Activated CD8-positive, alpha-beta T cell treated with anti-CD3 and anti-CD28 coated beads, Interleukin-2, amount 10 ng/mL, durations not matched to agents 7 days and 5 days (primary cell): ENCODE data around the gene TLE7. TPM values are rescaled to one million over a fixed set of nuclear protein-coding genes. Genes with fewer than 3 reads are reported as not detected.

Source experiments
- ATAC-seq: fragments of 150-1000 bp; cut with Tn5 transposase; one replicate; pipeline ENCODE4 v1.10.0; 2021; ENCODE audit warnings: moderate library complexity
- CTCF ChIA-PET: fragments of 350-600 bp; sonication (Branson Sonifier 250); formaldehyde crosslinking; loops from one replicate; lab custom pipeline; 2021; ENCODE audit warnings: antibody characterized with exemption; lab: Charles Lee
- POLR2A ChIA-PET: fragments of 350-600 bp; sonication (Branson Sonifier 250); formaldehyde crosslinking; loops from one replicate; lab custom pipeline; 2021; ENCODE audit warnings: antibody characterized with exemption; lab: Charles Lee
- DNase-seq: peaks from one replicate; pipeline ENCODE4 v3.0.0-alpha.2; 2020
- H3K27ac Mint-ChIP-seq: one replicate; pipeline ENCODE4 v1.8.0; 2021; ENCODE audit warnings: mild to moderate bottlenecking, mixed read lengths
- H3K27me3 Mint-ChIP-seq: one replicate; pipeline ENCODE4 v1.8.0; 2021; ENCODE audit warnings: low read depth, mixed read lengths
- H3K36me3 Mint-ChIP-seq: one replicate; pipeline ENCODE4 v1.8.0; 2021; ENCODE audit warnings: low read depth, mixed read lengths
- H3K4me1 Mint-ChIP-seq: one replicate; pipeline ENCODE4 v1.8.0; 2021; ENCODE audit warnings: low read depth, mixed read lengths
- H3K4me3 Mint-ChIP-seq: one replicate; pipeline ENCODE4 v1.8.0; 2021; ENCODE audit warnings: mild to moderate bottlenecking, mixed read lengths
- H3K9me3 Mint-ChIP-seq: one replicate; pipeline ENCODE4 v1.8.0; 2022; ENCODE audit warnings: mixed read lengths; ENCODE audit not compliant: insufficient read depth
- total RNA-seq, 2 experiments: library from RNA; stranded (reverse); gene quantifications; one replicate each; pipeline ENCODE4 v1.2.3, GENCODE V29; 2021

TLE7 gene
- total RNA-seq, 2 experiments from 2014 or later = not detected

- ChIA-PET POLR2A (no interaction called here), CTCF (no interaction called here)
- Mint-ChIP-seq H3K36me3 (no peaks in the 10 kb centered on the region), H3K9me3 (no peaks in the 10 kb centered on the region), H3K27me3 (peaks cover 27% of the 10 kb centered on the region), H3K27ac (no peak overlapping the region), H3K4me3 (no peak overlapping the region), H3K4me1 (peaks cover 29% of the 10 kb centered on the region)
- DNase-seq (no peak), ATAC-seq (no peak)
These were observed 32.7 kb downstream of the TLE7 start for GRCh38 chr16:71409011-71409775.

DNA sequence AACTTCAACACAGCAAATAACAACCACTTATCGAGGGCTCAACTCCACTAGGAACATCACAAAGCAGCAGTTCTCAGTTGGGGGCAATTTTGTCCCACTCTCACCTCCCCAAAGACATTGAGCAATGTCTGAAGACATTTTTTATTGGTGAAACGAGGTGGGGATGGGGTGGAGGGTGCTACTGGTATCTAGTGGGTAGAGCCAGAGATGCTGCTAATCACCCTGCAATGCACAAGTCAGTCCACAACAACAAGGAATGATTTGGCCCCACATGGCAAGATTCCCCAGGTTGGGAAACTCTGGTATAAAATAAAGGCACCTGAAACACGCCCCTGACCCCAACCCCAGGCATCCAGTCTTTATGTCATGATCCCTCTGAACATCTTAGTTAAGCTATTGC, 33.3 kb downstream of the TLE7 start:
- ChIA-PET POLR2A (no interaction called here), CTCF (no interaction called here)
- Mint-ChIP-seq H3K4me1 (peaks cover 29% of the 10 kb centered on the region), H3K27me3 (peaks cover 27% of the 10 kb centered on the region), H3K4me3 (no peak overlapping the region), H3K9me3 (no peaks in the 10 kb centered on the region), H3K36me3 (no peaks in the 10 kb centered on the region), H3K27ac (no peak overlapping the region)
- ATAC-seq = no peak
- DNase-seq = no peak

GRCh38 chr16:71407731-71408130, 34.1 kb downstream of the TLE7 start:
- Mint-ChIP-seq H3K4me3 (no peak overlapping the region), H3K27ac (no peak overlapping the region), H3K27me3 (peaks cover 25% of the 10 kb centered on the region), H3K4me1 (peaks cover 27% of the 10 kb centered on the region), H3K36me3 (no peaks in the 10 kb centered on the region), H3K9me3 (no peaks in the 10 kb centered on the region)
- ChIA-PET CTCF (interaction anchor here (1.8 kb wide), 1 partner anchor 92 kb away, joined by 8 read pairs; no protein-coding TSS in a partner anchor), POLR2A (no interaction called here)
- DNase-seq (no peak), ATAC-seq (no peak)

DNA sequence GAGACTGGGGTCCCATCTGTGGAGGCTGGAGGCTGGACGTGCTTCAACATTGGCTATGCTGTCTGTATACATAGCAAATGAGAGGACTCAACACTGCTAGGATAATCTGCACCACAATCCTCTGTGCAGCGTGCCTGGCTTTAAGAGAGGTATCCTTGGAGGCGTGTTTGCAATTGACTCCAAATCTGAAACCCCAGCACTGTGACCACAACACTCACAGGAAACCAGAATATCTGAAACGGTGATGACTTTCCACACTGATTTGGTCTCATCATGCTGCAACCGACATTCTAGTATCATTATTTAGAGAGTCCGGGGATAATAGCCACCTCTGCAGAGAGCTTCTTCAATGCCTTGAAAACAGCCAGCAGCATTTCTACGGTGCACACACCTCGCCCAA, 35.1 kb downstream of the TLE7 start:
- ChIA-PET POLR2A (no interaction called here), CTCF (interaction anchor here (1.5 to 1.8 kb wide), 2 partner anchors 16 to 93 kb away, joined by 4 to 8 read pairs; no protein-coding TSS in a partner anchor)
- no peak overlapping the region for H3K4me3 Mint-ChIP-seq
- DNase-seq = no peak
- H3K27me3 Mint-ChIP-seq = peaks cover 25% of the 10 kb centered on the region
- H3K9me3 Mint-ChIP-seq = no peaks in the 10 kb centered on the region
- H3K27ac Mint-ChIP-seq = no peak overlapping the region
- H3K4me1 Mint-ChIP-seq = peaks cover 24% of the 10 kb centered on the region
- no peak for ATAC-seq
- H3K36me3 Mint-ChIP-seq = no peaks in the 10 kb centered on the region

- peaks cover 25% of the 10 kb centered on the region for H3K27me3 Mint-ChIP-seq
- no peak for DNase-seq
- ATAC-seq = no peak
- POLR2A ChIA-PET = no interaction called here
- no peaks in the 10 kb centered on the region for H3K36me3 Mint-ChIP-seq
- H3K4me3 Mint-ChIP-seq = no peak overlapping the region
- H3K4me1 Mint-ChIP-seq = peaks cover 24% of the 10 kb centered on the region
- CTCF ChIA-PET = interaction anchor here (1.5 kb wide), 1 partner anchor 16 kb away, joined by 4 read pairs; no protein-coding TSS in a partner anchor
- H3K27ac Mint-ChIP-seq = no peak overlapping the region
- H3K9me3 Mint-ChIP-seq = no peaks in the 10 kb centered on the region
These were observed 35.5 kb downstream of the TLE7 start for GRCh38 chr16:71406316-71406715.

DNA sequence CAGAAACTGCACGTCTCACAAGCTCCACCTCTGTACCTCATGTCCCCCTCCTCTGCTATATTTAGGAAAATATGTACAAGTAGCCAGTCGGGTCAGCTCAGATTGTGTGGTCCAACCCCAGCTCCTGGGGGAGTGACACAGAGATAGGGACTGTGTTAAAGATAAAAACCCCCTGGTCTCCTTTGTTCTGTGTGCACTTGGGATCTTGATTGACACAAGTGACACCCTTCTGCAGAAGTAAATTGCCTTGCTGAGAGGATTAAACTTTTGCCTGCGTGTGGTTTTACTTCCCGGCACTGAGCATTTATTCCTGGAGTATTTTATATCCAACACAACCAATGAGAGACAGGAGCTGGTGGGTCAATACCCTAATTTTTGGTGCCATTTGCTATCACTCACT, 37.5 kb downstream of the TLE7 start:
- Mint-ChIP-seq H3K27me3 (peaks cover 17% of the 10 kb centered on the region), H3K36me3 (no peaks in the 10 kb centered on the region), H3K27ac (no peak overlapping the region), H3K9me3 (no peaks in the 10 kb centered on the region), H3K4me3 (no peak overlapping the region), H3K4me1 (peaks cover 24% of the 10 kb centered on the region)
- POLR2A ChIA-PET = no interaction called here
- ATAC-seq (no peak), DNase-seq (no peak)
- CTCF ChIA-PET = interaction anchor here (1.9 kb wide), 1 partner anchor 8 kb away, joined by 8 read pairs; no protein-coding TSS in a partner anchor

- Mint-ChIP-seq H3K36me3 (no peaks in the 10 kb centered on the region), H3K4me1 (peaks cover 18% of the 10 kb centered on the region), H3K27ac (no peak overlapping the region), H3K4me3 (no peak overlapping the region), H3K27me3 (peaks cover 10% of the 10 kb centered on the region), H3K9me3 (no peaks in the 10 kb centered on the region)
- ChIA-PET CTCF (interaction anchor here (1.9 kb wide), 1 partner anchor 10 kb away, joined by 8 read pairs; no protein-coding TSS in a partner anchor), POLR2A (no interaction called here)
- ATAC-seq (no peak), DNase-seq (no peak)
These were observed 39.2 kb downstream of the TLE7 start for GRCh38 chr16:71402674-71403073.

DNA sequence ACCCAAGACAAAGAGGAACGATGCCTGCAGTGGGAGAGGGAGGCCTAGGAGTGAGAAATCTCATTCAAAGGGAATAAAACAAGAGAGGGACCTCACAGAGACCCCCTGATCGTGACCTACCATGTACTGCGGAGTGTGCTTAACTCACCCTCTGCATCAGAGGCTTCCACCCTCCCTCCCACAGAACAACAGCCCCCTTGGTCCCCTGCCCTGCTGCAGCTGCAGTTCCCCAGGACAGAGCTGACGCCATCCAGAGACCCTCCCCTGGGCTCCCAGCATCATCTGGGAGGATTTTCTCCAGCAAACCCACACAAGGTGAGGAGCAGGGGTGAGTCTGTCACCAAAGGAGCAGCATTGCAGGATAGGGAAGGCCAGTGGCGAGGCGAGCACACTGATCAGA, 39.8 kb downstream of the TLE7 start:
- peaks cover 11% of the 10 kb centered on the region for H3K4me1 Mint-ChIP-seq
- no peaks in the 10 kb centered on the region for H3K9me3 Mint-ChIP-seq
- no peak overlapping the region for H3K27ac Mint-ChIP-seq
- DNase-seq = no peak
- no peak overlapping the region for H3K4me3 Mint-ChIP-seq
- peaks cover 7% of the 10 kb centered on the region for H3K27me3 Mint-ChIP-seq
- ChIA-PET POLR2A (no interaction called here), CTCF (no interaction called here)
- no peaks in the 10 kb centered on the region for H3K36me3 Mint-ChIP-seq
- no peak for ATAC-seq

GRCh38 chr16:71399801-71400563, 41.9 kb downstream of the TLE7 start:
- DNase-seq (no peak), ATAC-seq (no peak)
- ChIA-PET CTCF (interaction anchor here (0.9 to 1.4 kb wide), 2 partner anchors 13 to 38 kb away, joined by 3 to 5 read pairs; no protein-coding TSS in a partner anchor), POLR2A (no interaction called here)
- Mint-ChIP-seq H3K27ac (no peak overlapping the region), H3K9me3 (no peaks in the 10 kb centered on the region), H3K36me3 (no peaks in the 10 kb centered on the region), H3K4me3 (no peak overlapping the region), H3K4me1 (no peaks in the 10 kb centered on the region), H3K27me3 (peaks cover 3% of the 10 kb centered on the region)

DNA sequence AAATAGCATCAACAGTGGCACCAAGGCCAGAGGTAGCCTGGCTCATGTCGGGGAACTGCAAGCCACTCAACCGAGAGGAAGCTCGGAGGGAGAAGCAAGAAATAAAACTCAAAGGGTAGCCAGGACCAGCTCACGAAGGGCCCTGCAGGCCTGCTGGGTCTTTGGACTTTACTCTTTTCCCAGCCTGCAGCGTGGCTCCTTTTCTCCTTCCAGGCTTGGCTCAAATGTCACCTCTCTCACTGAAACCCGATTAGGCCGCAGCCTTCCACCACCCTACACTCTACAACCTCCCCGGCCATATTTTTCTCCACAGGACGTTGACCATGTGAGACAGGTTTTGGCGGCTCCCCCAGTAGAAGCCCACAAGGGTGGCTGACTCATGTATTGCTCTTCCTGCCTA, 45.3 kb downstream of the TLE7 start:
- Mint-ChIP-seq H3K9me3 (no peaks in the 10 kb centered on the region), H3K36me3 (no peaks in the 10 kb centered on the region), H3K27ac (no peak overlapping the region), H3K4me3 (no peak overlapping the region), H3K4me1 (no peaks in the 10 kb centered on the region), H3K27me3 (peaks cover 12% of the 10 kb centered on the region)
- POLR2A ChIA-PET = no interaction called here
- DNase-seq (no peak), ATAC-seq (no peak)
- CTCF ChIA-PET = interaction anchor here (1.4 kb wide), 1 partner anchor 16 kb away, joined by 4 read pairs; no protein-coding TSS in a partner anchor

- Mint-ChIP-seq H3K4me3 (no peak overlapping the region), H3K4me1 (peaks cover 9% of the 10 kb centered on the region), H3K27me3 (peaks cover 14% of the 10 kb centered on the region), H3K27ac (no peak overlapping the region), H3K9me3 (no peaks in the 10 kb centered on the region), H3K36me3 (no peaks in the 10 kb centered on the region)
- CTCF ChIA-PET = no interaction called here
- ATAC-seq = no peak
- POLR2A ChIA-PET = no interaction called here
- no peak for DNase-seq
These were observed 52.5 kb downstream of the TLE7 start for GRCh38 chr16:71389330-71389729.
